Measurements from ENCODE around the gene ARFIP2.

GRCh38 chr11:6452219-6452618 is 28.9 kb downstream of the ARFIP2 start:
- TF ChIP-seq, protein P1, sequence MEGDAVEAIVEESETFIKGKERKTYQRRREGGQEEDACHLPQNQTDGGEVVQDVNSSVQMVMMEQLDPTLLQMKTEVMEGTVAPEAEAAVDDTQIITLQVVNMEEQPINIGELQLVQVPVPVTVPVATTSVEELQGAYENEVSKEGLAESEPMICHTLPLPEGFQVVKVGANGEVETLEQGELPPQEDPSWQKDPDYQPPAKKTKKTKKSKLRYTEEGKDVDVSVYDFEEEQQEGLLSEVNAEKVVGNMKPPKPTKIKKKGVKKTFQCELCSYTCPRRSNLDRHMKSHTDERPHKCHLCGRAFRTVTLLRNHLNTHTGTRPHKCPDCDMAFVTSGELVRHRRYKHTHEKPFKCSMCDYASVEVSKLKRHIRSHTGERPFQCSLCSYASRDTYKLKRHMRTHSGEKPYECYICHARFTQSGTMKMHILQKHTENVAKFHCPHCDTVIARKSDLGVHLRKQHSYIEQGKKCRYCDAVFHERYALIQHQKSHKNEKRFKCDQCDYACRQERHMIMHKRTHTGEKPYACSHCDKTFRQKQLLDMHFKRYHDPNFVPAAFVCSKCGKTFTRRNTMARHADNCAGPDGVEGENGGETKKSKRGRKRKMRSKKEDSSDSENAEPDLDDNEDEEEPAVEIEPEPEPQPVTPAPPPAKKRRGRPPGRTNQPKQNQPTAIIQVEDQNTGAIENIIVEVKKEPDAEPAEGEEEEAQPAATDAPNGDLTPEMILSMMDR (IDR thresholded peaks at IDR 0.05; ENCODE audit: insufficient read depth, low read length, poor library complexity, severe bottlenecking) = no peak
- TF ChIP-seq EZH2phosphoT487 (conservative IDR thresholded peaks at IDR 0.05; ENCODE audit: low read length) = no peak

Measured in SU-DHL-6 (cell line).